Peyer's patch (tissue), 4 donors: ENCODE data around the gene CCDC154. TPM values are rescaled to one million over a fixed set of nuclear protein-coding genes. Genes with fewer than 3 reads are reported as not detected.
A peak's percentile ranks its signal among the peaks of the same experiment; 100 is the strongest.

Experiments
- DNase-seq, 3 donors: peaks; one replicate each; pipeline ENCODE4 v3.0.0-alpha.2; 2017 to 2019
- H3K27ac ChIP-seq, 4 donors: fragments of 200-600 bp; sonication (generic); one replicate each; pipeline ENCODE4 v1.5.1; 2016 to 2019
- H3K27me3 ChIP-seq, 2 donors: fragments of 200-600 bp; sonication (generic); one replicate each; pipeline ENCODE4 v1.5.1; 2019
- H3K36me3 ChIP-seq, 3 donors: fragments of 200-600 bp; sonication (generic); one replicate each; pipeline ENCODE4 v1.5.1; 2016 to 2019
- H3K4me1 ChIP-seq, 4 donors: fragments of 200-600 bp; sonication (generic); one replicate each; pipeline ENCODE4 v1.5.1; 2016 to 2019
- H3K4me3 ChIP-seq, 4 donors: fragments of 200-600 bp; sonication (generic); 1 replicate in 3 of 4; 2 replicates in 1 of 4; pipeline ENCODE4 v1.5.1; 2016 to 2019; ENCODE audit warnings: mild to moderate bottlenecking in 1 of 4
- H3K9me3 ChIP-seq, 4 donors: fragments of 200-600 bp; sonication (generic); one replicate each; pipeline ENCODE4 v1.5.1; 2016 to 2019; ENCODE audit warnings: mild to moderate bottlenecking in 1 of 4
- CTCF ChIP-seq, 6 experiments: fragments of 450-650 bp in 4 of 6; fragments of 200-600 bp in 2 of 6; sonication (generic) in 1 of 6; IDR thresholded peaks; one replicate each; pipeline ENCODE4 v1.5.1; 2017 to 2019; ENCODE audit warnings: antibody characterized with exemption in 6 of 6, mild to moderate bottlenecking in 3 of 6, moderate library complexity in 1 of 6
- POLR2A ChIP-seq, 2 donors: fragments of 450-650 bp; IDR thresholded peaks; one replicate each; pipeline ENCODE4 v1.5.1; 2017; ENCODE audit warnings: antibody characterized with exemption in 2 of 2, mild to moderate bottlenecking in 2 of 2, moderate library complexity in 2 of 2
- total RNA-seq, 4 donors: library from RNA; depleted of rRNA; stranded (reverse); fragments of >200 nt; gene quantifications; one replicate each; pipeline ENCODE4 v1.1.0, GENCODE V29; 2016

Gene CCDC154
- total RNA-seq, 4 donors from 2014 or later = 0.47 to 23.1 (median 0.73) TPM

- Histone ChIP-seq H3K27ac (peak overlapping the region in 3 of 4 donors; percentile 90 to 95 (median 95)), H3K4me3 (no peak overlapping the region), H3K9me3 (no peaks in the 10 kb centered on the region)
These were observed 22.3 kb downstream of the CCDC154 start for GRCh38 chr16:1422076-1422475.

GRCh38 chr16:1420111-1420539, 24.2 kb downstream of the CCDC154 start:
- H3K4me3 ChIP-seq = peak overlapping the region; percentile 68 to 91 (median 80)
- H3K27ac ChIP-seq = peak overlapping the region; percentile 90 to 95 (median 93)
- peaks cover 0 to 17% (median 11%) of the 10 kb centered on the region in 4 donors for H3K4me1 ChIP-seq
- no peaks in the 10 kb centered on the region for H3K27me3 ChIP-seq
- DNase-seq = peak in 1 of 3 donors; percentile 51
- no peaks in the 10 kb centered on the region for H3K36me3 ChIP-seq
- no peak for TF ChIP-seq POLR2A (IDR thresholded peaks at IDR 0.05)
- no peak for TF ChIP-seq CTCF (IDR thresholded peaks at IDR 0.05)
- no peaks in the 10 kb centered on the region for H3K9me3 ChIP-seq

More at GRCh38 chr16:1422076-1422475, 22.3 kb downstream of the CCDC154 start:
- TF ChIP-seq POLR2A (IDR thresholded peaks at IDR 0.05) (no peak), CTCF (IDR thresholded peaks at IDR 0.05) (no peak)
- DNase-seq = no peak
- no peaks in the 10 kb centered on the region for H3K27me3 ChIP-seq
- H3K4me1 ChIP-seq = peaks cover 0 to 17% (median 11%) of the 10 kb centered on the region in 4 donors
- H3K36me3 ChIP-seq = no peaks in the 10 kb centered on the region

GRCh38 chr16:1416521-1416941, 27.8 kb downstream of the CCDC154 start:
- H3K9me3 ChIP-seq = no peaks in the 10 kb centered on the region
- no peaks in the 10 kb centered on the region for H3K36me3 ChIP-seq
- no peak overlapping the region for H3K4me3 ChIP-seq
- TF ChIP-seq POLR2A (IDR thresholded peaks at IDR 0.05) (no peak), CTCF (IDR thresholded peaks at IDR 0.05) (no peak)
- H3K27ac ChIP-seq = no peak overlapping the region
- H3K27me3 ChIP-seq = no peaks in the 10 kb centered on the region
- no peak for DNase-seq
- H3K4me1 ChIP-seq = peaks cover 0 to 19% (median 13%) of the 10 kb centered on the region in 4 donors

DNA sequence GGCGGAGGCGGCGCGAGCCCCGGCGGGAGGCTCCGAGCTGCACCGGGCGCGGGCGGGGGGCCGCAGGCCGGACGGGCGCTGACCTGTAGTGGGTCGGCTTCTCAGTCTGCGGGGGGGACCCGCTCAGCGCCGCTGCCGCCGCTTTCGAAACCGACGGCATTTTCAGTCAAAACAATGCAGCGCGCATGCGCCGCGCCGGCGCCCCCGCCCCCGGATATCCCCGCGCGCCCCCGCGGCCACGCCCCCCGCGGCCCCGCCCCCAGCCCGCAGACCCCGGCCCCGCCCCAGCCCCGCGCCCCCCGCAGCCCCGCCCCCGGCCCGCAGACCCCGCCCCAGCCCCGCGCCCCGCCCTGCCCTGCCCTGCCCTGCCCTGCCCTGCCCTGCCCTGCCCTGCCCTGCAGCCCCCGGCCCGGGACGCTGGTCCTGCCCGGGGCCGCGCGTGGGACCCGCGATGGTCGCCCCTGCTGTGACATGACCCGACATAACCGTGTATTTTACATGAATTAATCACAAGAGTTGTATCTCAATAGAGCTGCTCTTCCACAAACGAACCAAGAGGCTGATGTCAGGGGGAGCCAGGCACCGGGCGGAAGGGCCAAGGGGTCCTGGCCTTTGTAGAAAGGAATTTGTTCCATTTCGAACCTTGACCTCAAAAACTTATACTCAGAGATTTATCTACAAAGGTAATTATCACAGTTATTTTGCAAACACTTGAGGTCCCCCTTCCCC, 29.7 kb downstream of the CCDC154 start, which contains the start of gene UNKL:
UNKL (minus strand) TSS at position 173 of the 729 bp plus-strand sequence; CDS start at position 160, 13 bp downstream.
- H3K9me3 ChIP-seq = no peaks in the 10 kb centered on the region
- peak within 1 kb of the TSS; percentile 76 to 98 (median 97) for H3K4me3 ChIP-seq
- no peaks in the 10 kb centered on the region for H3K36me3 ChIP-seq
- H3K27me3 ChIP-seq = no peaks in the 10 kb centered on the region
- peaks cover 0 to 10% (median 6%) of the 10 kb centered on the region in 4 donors for H3K4me1 ChIP-seq
- peak within 1 kb of the TSS; percentile 77 to 98 (median 92) for H3K27ac ChIP-seq
- TF ChIP-seq POLR2A (IDR thresholded peaks at IDR 0.05) (no peak), CTCF (IDR thresholded peaks at IDR 0.05) (no peak)
- peak; percentile 78 to 91 (median 84) for DNase-seq

DNA sequence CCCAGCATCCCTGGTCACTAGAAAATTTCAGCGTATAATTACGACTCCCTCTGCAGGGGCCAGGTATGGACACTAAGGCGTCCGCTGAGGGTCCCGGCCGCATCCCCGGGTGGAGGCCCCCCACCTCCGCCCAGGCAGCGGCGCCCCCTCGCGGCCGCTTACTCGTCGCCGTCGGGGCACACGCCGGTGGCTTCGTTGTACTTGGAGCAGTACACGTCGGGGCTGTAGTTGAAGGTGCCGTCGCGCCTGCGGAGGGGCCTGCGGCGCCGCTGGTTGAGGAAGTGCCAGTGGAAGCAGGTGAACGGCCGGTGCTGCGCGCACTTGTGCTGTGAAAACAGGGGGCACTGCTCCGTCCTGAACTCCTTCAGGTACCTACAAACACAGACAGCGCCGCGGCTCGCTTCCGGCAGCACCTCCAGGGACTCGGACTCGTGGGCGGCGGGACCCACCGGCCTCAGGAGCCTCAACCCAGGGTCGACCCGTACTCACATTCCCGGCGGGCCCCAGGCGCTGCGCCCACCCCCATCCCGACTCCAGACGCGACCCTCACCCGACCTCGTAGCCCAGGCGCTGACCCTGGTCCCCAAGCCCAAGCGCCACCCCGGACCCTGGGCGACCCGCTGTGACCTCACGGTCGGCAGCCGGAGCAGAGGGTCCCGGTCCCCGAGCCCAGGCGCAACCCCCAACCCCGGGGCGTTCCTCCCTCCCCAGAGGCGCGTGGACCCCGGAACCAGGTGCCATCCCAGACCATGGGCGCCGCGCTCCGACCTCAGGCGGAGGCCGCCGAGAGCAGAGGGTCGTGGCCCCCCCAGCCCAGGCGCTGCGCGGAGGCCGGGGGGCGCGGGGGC, 30.4 kb downstream of the CCDC154 start:
- peak; percentile 73 to 81 (median 73) for DNase-seq
- Histone ChIP-seq H3K4me3 (peak overlapping the region; percentile 76 to 98 (median 97)), H3K27me3 (no peaks in the 10 kb centered on the region), H3K36me3 (no peaks in the 10 kb centered on the region), H3K9me3 (no peaks in the 10 kb centered on the region), H3K27ac (peak overlapping the region; percentile 77 to 98 (median 92)), H3K4me1 (peaks cover 0 to 5% (median 2%) of the 10 kb centered on the region in 4 donors)
- peak; percentile 57 to 71 (median 62) for TF ChIP-seq CTCF (IDR thresholded peaks at IDR 0.05)
- no peak for TF ChIP-seq POLR2A (IDR thresholded peaks at IDR 0.05)
